ENCODE data around the gene SGMS2. TPM values are rescaled to one million over a fixed set of nuclear protein-coding genes. Genes with fewer than 3 reads are reported as not detected.

Gene SGMS2
- total RNA-seq, 4 donors from 2014 or later, result 46.5 to 224 (median 120) TPM

DNA sequence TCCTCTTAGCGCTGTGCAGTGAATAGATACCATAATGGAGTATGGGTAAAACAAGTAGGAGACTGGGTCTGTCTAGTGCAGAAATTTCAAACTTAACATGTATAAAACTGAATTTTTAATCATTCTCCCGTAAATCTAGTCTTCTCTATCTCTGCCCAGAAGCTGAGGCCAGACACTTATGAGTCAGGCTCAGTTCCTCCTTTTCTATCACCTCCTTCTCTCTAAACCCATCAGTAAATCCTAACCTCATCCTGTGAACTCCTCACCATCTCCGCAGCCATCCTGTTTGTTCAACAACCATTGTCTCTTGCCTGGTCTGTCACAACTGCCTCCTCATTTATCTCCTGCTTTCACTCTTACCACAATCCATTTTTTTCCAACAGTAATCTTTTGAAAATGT is 19.8 kb upstream of the SGMS2 start:
- Histone ChIP-seq H3K27me3 (no peaks in the 10 kb centered on the region), H3K4me1 (no peaks in the 10 kb centered on the region), H3K27ac (no peak overlapping the region), H3K9me3 (no peaks in the 10 kb centered on the region), H3K36me3 (no peaks in the 10 kb centered on the region), H3K4me3 (replicated peaks in 1 of 3) (no peak overlapping the region)
- WGBS, 2 donors, result 86 to 92% methylated on average over 3 of the region's 3 CpGs
- intact Hi-C loops (cut with DNase I), result no loop called here
- DNase-seq, result no peak
- TF ChIP-seq, protein P1, sequence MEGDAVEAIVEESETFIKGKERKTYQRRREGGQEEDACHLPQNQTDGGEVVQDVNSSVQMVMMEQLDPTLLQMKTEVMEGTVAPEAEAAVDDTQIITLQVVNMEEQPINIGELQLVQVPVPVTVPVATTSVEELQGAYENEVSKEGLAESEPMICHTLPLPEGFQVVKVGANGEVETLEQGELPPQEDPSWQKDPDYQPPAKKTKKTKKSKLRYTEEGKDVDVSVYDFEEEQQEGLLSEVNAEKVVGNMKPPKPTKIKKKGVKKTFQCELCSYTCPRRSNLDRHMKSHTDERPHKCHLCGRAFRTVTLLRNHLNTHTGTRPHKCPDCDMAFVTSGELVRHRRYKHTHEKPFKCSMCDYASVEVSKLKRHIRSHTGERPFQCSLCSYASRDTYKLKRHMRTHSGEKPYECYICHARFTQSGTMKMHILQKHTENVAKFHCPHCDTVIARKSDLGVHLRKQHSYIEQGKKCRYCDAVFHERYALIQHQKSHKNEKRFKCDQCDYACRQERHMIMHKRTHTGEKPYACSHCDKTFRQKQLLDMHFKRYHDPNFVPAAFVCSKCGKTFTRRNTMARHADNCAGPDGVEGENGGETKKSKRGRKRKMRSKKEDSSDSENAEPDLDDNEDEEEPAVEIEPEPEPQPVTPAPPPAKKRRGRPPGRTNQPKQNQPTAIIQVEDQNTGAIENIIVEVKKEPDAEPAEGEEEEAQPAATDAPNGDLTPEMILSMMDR (IDR thresholded peaks at IDR 0.05), result no peak
- no peak for TF ChIP-seq POLR2A (IDR thresholded peaks at IDR 0.05)

DNA sequence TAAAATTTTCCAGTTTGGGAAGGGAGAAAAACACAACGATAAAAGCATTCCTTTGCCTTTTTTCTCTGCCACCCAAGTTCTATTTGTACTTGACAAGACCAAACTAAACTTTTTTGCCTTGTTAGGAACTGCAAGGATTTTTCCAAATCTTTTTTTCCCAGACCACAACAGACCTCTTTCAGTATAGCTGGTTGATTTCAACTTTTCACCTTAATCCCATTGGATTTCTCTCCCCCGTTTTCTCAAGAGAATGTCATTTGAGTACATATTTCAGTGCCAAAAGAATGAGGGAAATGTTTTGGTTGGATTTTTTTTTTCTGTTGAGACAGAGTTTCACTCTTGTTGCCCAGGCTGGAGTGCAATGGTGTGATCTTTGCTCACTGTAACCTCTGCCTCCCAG is 18.5 kb upstream of the SGMS2 start:
- intact Hi-C loops (cut with DNase I), result no loop called here

DNA sequence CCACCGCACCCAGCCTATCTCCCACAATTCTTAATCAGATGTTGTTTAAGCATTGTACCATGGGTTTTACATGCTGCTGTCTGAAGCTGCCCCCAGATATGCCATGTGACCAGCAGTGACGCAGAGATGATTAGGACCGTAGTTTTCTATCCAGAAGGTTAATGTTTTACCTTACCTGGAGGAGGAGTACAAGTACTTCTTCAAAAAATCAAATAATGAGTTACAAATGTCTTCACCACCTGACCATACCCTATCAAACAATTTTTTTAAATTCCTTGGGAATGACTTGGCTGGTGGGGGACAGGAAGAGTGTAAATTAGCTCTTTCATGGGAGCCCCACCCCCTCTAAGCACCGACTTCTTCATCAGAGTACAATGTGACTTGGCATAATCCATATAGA is 16.2 kb upstream of the SGMS2 start:
- no peak for DNase-seq
- intact Hi-C loops (cut with DNase I), result no loop called here
- TF ChIP-seq POLR2A (IDR thresholded peaks at IDR 0.05), result no peak
- TF ChIP-seq, protein P1 (IDR thresholded peaks at IDR 0.05), result no peak
- no peaks in the 10 kb centered on the region for H3K36me3 ChIP-seq
- no peaks in the 10 kb centered on the region for H3K27me3 ChIP-seq
- no peaks in the 10 kb centered on the region for H3K4me1 ChIP-seq
- no peak overlapping the region for H3K4me3 ChIP-seq (replicated peaks in 1 of 3)
- H3K27ac ChIP-seq, result no peak overlapping the region
- 92% methylated on average over 4 of the region's 4 CpGs for WGBS, 2 donors
- no peaks in the 10 kb centered on the region for H3K9me3 ChIP-seq

More for the DNA sequence above, 18.5 kb upstream of the SGMS2 start:
- no peak overlapping the region for H3K4me3 ChIP-seq (replicated peaks in 1 of 3)
- no peak for DNase-seq
- H3K9me3 ChIP-seq, result no peaks in the 10 kb centered on the region
- H3K36me3 ChIP-seq, result no peaks in the 10 kb centered on the region
- 57 to 76% methylated on average over 2 of the region's 2 CpGs for WGBS, 2 donors
- no peaks in the 10 kb centered on the region for H3K4me1 ChIP-seq
- no peaks in the 10 kb centered on the region for H3K27me3 ChIP-seq
- H3K27ac ChIP-seq, result no peak overlapping the region
- TF ChIP-seq POLR2A (IDR thresholded peaks at IDR 0.05), result no peak
- TF ChIP-seq, protein P1 (IDR thresholded peaks at IDR 0.05), result no peak

DNA sequence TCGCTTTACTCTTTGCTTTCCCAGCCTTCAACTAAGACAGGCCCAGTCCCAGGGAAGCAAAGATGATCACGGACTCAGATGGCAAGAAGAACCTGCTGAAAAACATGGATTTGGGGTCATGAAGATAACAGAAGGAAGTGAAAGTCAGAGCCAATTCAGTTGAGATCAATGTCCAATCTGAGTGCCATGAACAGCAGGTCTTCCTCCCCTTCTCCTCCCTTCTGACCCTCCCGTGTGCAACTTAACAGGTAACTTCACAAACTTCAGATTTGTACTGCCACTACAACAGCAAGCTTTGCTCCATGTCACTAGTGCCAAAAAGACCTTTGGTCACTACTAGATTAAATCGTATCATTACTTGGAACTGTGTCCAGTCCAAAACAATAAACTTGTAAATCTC is 15.5 kb upstream of the SGMS2 start:
- no peaks in the 10 kb centered on the region for H3K36me3 ChIP-seq
- TF ChIP-seq POLR2A (IDR thresholded peaks at IDR 0.05), result no peak
- TF ChIP-seq, protein P1 (IDR thresholded peaks at IDR 0.05), result no peak
- no peak overlapping the region for H3K27ac ChIP-seq
- DNase-seq, result no peak
- H3K9me3 ChIP-seq, result no peaks in the 10 kb centered on the region
- H3K27me3 ChIP-seq, result no peaks in the 10 kb centered on the region
- 86 to 90% methylated on average over 4 of the region's 4 CpGs for whole genome bisulfite sequencing, 2 donors
- no peaks in the 10 kb centered on the region for H3K4me1 ChIP-seq
- H3K4me3 ChIP-seq (replicated peaks in 1 of 3), result no peak overlapping the region
- intact Hi-C loops (cut with DNase I), result no loop called here

DNA sequence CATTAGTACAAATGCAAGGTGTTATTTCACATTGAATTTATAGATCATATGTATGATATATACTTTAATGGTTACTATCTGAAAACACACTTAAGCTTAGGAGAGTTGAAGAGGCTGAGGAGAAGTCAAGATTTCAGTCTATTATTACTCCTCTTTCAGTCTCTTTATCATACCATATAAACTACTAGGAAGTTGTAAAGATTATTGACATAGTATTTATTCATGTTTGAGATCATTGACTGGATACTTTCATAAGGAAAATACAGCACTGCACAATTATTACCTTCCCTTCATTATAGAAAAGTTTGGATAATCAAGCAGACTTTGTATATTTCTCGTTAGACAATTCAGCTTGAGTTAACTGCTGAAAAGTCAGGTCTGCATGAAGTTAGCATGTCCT is 10.0 kb upstream of the SGMS2 start:
- peaks cover 0 to 9% of the 10 kb centered on the region in 2 donors for H3K4me1 ChIP-seq
- intact Hi-C loops (cut with DNase I), result no loop called here
- no peaks in the 10 kb centered on the region for H3K9me3 ChIP-seq
- 95 to 98% methylated on average over 1 of the region's 1 CpG for WGBS, 2 donors
- no peaks in the 10 kb centered on the region for H3K27me3 ChIP-seq
- H3K27ac ChIP-seq, result no peak overlapping the region
- no peak for TF ChIP-seq POLR2A (IDR thresholded peaks at IDR 0.05)
- TF ChIP-seq, protein P1 (IDR thresholded peaks at IDR 0.05), result no peak
- no peak for DNase-seq
- no peak overlapping the region for H3K4me3 ChIP-seq (replicated peaks in 1 of 3)
- no peaks in the 10 kb centered on the region for H3K36me3 ChIP-seq
